GM19099 (cell line): Measurements from ENCODE around the gene SMARCD3.

Source experiments
- POLR2A ChIP-seq: IDR thresholded peaks from 3 replicates; pipeline ENCODE4 v1.6.1; 2011; ENCODE audit warnings: low read depth; ENCODE audit not compliant: insufficient read length; ENCODE audit errors: extremely low read depth

The SMARCD3 gene

GRCh38 chr7:151195616-151196450 lies 52.7 kb downstream of the SMARCD3 start:
- no peak for TF ChIP-seq POLR2A

DNA sequence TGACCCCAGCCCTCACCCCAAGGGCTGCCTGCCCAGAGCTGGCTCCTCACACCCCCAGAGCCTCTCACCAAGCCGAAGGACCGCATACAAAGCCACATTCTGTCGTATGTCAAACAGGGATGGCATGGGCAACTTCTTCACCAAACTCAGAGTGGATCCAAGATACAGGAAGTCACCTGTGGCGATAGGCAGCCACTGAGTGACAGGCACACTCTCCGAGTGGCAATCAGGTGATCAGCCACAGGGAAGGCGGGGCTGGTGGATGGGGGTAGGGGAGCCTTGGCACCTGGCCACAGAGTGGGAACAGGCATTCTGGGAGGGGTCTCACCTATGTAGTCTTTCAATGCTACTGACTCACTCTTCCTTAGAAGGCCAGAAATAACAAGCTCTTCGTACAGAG lies 54.3 kb downstream of the SMARCD3 start:
- no peak for TF ChIP-seq POLR2A

DNA sequence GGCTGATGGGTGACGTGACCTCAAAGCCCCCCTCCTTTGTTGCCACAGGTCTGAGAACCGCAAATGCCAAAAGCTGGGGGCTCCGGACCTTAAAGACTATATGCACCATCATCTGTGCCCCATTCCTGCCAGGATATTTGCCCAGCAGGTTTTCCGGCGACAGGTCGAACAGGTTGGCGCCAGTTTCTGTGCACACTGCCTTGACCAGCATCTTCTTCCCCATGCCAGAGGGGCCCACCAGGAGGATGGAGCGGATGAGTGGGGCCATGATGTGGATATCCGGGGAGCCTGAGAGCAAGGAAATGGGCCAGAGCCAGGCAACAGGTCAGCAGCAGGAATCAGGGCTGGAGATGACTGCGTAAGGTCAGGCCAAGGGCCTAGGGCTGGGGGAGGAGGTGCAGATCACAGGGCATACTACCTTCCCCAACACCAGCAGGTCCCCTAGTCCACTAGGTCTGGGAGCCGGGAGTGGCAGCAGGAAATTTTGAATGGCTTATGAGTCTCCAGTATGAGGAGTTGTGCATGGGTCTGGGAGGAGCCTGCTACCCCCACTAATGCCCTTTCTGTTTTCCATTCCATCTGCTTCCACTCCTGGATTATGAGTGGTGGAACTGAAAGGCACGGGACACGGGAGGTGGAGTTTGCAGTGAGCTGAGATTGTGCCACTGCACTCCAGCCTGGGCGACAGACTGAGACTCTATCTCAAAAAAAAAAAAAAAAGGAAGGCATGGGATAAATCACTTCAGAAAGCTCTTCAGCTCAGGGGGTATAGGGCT lies 55.1 kb downstream of the SMARCD3 start:
- TF ChIP-seq POLR2A: no peak

GRCh38 chr7:151192002-151192539 lies 56.4 kb downstream of the SMARCD3 start:
- no peak for TF ChIP-seq POLR2A

DNA sequence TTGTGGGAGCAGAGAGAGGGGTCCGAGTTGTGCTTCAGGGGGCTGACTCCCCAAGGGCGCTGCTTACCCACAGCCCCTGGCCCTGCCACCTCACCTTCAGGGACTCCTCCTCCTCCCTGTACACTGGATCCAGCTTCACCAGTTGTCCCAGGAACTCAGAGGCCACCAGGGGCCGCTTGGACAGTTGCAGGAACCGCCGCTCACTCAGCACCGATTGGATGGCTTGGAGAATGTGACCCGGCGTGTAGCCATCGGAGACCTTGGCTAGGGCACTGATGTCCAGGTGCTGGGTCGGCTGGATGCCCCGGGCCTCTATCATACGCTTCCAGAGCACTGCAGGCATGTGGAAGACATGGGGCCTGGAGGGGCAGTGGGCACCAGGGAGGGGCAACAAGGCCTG lies 57.0 kb downstream of the SMARCD3 start:
- TF ChIP-seq POLR2A: no peak

DNA sequence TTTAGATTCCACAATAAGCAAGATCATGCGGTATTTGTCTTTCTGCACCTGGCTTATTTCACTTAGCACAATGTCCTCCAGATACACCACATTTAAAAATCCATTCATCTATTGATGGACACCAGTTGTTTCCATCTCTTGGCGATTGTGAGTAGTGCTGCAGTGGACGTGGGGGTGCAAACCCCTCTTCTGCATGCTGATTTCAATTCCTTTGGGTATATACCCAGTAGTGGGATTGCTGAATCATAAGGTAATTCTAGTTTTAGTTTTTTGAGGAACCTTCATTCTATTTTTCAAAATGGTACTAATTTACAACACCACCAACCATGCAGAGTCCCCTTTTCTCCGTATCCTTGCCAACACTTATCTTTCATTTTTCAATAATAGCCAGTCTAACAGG lies 59.5 kb downstream of the SMARCD3 start:
- TF ChIP-seq POLR2A: no peak
